ENCODE data around the gene DPP3.
A peak's percentile ranks its signal among the peaks of the same experiment; 100 is the strongest.

The DPP3 gene

GRCh38 chr11:66505276-66505816 lies 25.1 kb downstream of the DPP3 start:
- POLR2A ChIA-PET = interaction anchor here (0.7 to 1.9 kb wide), 2 partner anchors 25 to 90 kb away, joined by 5 to 9 read pairs; partner anchors contain the start of gene DPP3
- TF ChIP-seq ZNF148 (tag by site-specific recombination; IDR thresholded peaks at IDR 0.05; ENCODE audit: borderline replicate concordance) (no peak), ZNF776 (tag by site-specific recombination; IDR thresholded peaks at IDR 0.05; ENCODE audit: borderline replicate concordance) (no peak), ZNF623 (tag by site-specific recombination; IDR thresholded peaks at IDR 0.05) (no peak), INSM2 (tag by site-specific recombination; IDR thresholded peaks at IDR 0.05) (no peak), ZFP69B (tag by site-specific recombination; IDR thresholded peaks at IDR 0.05) (no peak), FEZF1 (tag by site-specific recombination; IDR thresholded peaks at IDR 0.05) (no peak), ZFHX2 (tag by site-specific recombination; conservative IDR thresholded peaks at IDR 0.05) (no peak), ZNF514 (tag by site-specific recombination; IDR thresholded peaks at IDR 0.05) (no peak), ZNF548 (tag by site-specific recombination; IDR thresholded peaks at IDR 0.05) (no peak), ZNF214 (tag by site-specific recombination; IDR thresholded peaks at IDR 0.05; ENCODE audit: borderline replicate concordance) (no peak), YY1 (tag by site-specific recombination; IDR thresholded peaks at IDR 0.05) (no peak)
- TF ChIP-seq, protein P1, sequence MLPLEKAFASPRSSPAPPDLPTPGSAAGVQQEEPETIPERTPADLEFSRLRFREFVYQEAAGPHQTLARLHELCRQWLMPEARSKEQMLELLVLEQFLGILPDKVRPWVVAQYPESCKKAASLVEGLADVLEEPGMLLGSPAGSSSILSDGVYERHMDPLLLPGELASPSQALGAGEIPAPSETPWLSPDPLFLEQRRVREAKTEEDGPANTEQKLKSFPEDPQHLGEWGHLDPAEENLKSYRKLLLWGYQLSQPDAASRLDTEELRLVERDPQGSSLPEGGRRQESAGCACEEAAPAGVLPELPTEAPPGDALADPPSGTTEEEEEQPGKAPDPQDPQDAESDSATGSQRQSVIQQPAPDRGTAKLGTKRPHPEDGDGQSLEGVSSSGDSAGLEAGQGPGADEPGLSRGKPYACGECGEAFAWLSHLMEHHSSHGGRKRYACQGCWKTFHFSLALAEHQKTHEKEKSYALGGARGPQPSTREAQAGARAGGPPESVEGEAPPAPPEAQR (tag by site-specific recombination; IDR thresholded peaks at IDR 0.05) = no peak
- CTCF ChIA-PET = no interaction called here
- no peaks in the 10 kb centered on the region for H3K4me1 ChIP-seq (ENCODE audit: control insufficient read depth, insufficient read depth, low read length)
- H3K9me3 ChIP-seq (ENCODE audit: control insufficient read depth, insufficient read depth, low read depth, low read length) = no peaks in the 10 kb centered on the region
- no peak overlapping the region for H3K4me3 ChIP-seq (ENCODE audit: low read depth, low read length)
- H3K36me3 ChIP-seq (ENCODE audit: control insufficient read depth in 2 of 2, insufficient read depth in 1 of 2, low read length in 2 of 2) = peaks cover 0 to 19% of the 10 kb centered on the region in 2 experiments; a peak in 2 of 3 replicates
- H3K27ac ChIP-seq (ENCODE audit: extremely low read depth, low read depth, low read length) = no peak overlapping the region

- POLR2A ChIA-PET = interaction anchor here (1.2 kb wide), 1 partner anchor 16 kb away, joined by 10 read pairs; no protein-coding TSS in a partner anchor
- Histone ChIP-seq H3K9me3 (ENCODE audit: control insufficient read depth, insufficient read depth, low read depth, low read length) (no peaks in the 10 kb centered on the region), H3K4me1 (ENCODE audit: control insufficient read depth, insufficient read depth, low read length) (no peaks in the 10 kb centered on the region), H3K36me3 (ENCODE audit: control insufficient read depth in 2 of 2, insufficient read depth in 1 of 2, low read length in 2 of 2) (peaks cover 0 to 38% of the 10 kb centered on the region in 2 experiments; a peak in 2 of 3 replicates), H3K27ac (ENCODE audit: extremely low read depth, low read depth, low read length) (no peak overlapping the region), H3K4me3 (ENCODE audit: low read depth, low read length) (no peak overlapping the region)
- CTCF ChIA-PET = interaction anchor here (1.7 kb wide), 1 partner anchor 123 kb away, joined by 3 read pairs; no protein-coding TSS in a partner anchor
- TF ChIP-seq ZNF266 (tag by site-specific recombination; IDR thresholded peaks at IDR 0.05; ENCODE audit: low read depth) (no peak), ZSCAN4 (tag by site-specific recombination; IDR thresholded peaks at IDR 0.05) (no peak), ZNF548 (tag by site-specific recombination; IDR thresholded peaks at IDR 0.05) (no peak), ZBTB17 (tag by site-specific recombination; IDR thresholded peaks at IDR 0.05) (no peak), ZNF335 (tag by site-specific recombination; conservative IDR thresholded peaks at IDR 0.05) (peak; percentile 66), ZNF513 (tag by site-specific recombination; IDR thresholded peaks at IDR 0.05) (no peak)
Measured at GRCh38 chr11:66509131-66509561, 28.9 kb downstream of the DPP3 start.
